Transverse colon (tissue), 4 donors: Measurements from ENCODE around the gene PHAF1. TPM values are rescaled to one million over a fixed set of nuclear protein-coding genes. Genes with fewer than 3 reads are reported as not detected.

Source experiments
- DNase-seq: peaks from one replicate; pipeline ENCODE4 v3.0.0-alpha.2; 2019
- H3K27ac ChIP-seq, 4 donors: fragments of 200-600 bp; sonication (generic); 2 replicates each; pipeline ENCODE4 v1.5.1; 2016 to 2018; ENCODE audit warnings: inconsistent platforms in 4 of 4
- H3K27me3 ChIP-seq: fragments of 200-600 bp; sonication (generic); 2 replicates; pipeline ENCODE4 v1.5.1; 2017; ENCODE audit warnings: inconsistent platforms
- H3K36me3 ChIP-seq, 4 donors: fragments of 200-600 bp; sonication (generic); 2 replicates each; pipeline ENCODE4 v1.5.1; 2017 to 2019; ENCODE audit warnings: inconsistent platforms in 4 of 4
- H3K4me1 ChIP-seq, 4 donors: fragments of 200-600 bp; sonication (generic); 2 replicates each; pipeline ENCODE4 v1.5.1; 2017 to 2020; ENCODE audit warnings: inconsistent platforms in 4 of 4
- H3K4me3 ChIP-seq, 4 donors: fragments of 200-600 bp; sonication (generic); 1 replicate in 1 of 4; 2 replicates in 3 of 4; pipeline versions ENCODE4 v1.5.1 to v1.6.1; 2017 to 2019; ENCODE audit warnings: inconsistent platforms in 4 of 4
- H3K9me3 ChIP-seq, 2 donors: fragments of 200-600 bp; sonication (generic); 2 replicates each; pipeline ENCODE4 v1.5.1; 2017 to 2019; ENCODE audit warnings: inconsistent platforms in 2 of 2
- EP300 ChIP-seq: sonication (generic); formaldehyde crosslinking; IDR thresholded peaks from one replicate; pipeline ENCODE4 v1.6.1; 2017; ENCODE audit warnings: antibody characterized with exemption, low read depth
- POLR2A ChIP-seq: fragments of 450-650 bp; IDR thresholded peaks from one replicate; pipeline ENCODE4 v1.6.1; 2016; ENCODE audit warnings: antibody characterized with exemption, mild to moderate bottlenecking, moderate library complexity
- POLR2AphosphoS5 ChIP-seq, 3 donors: sonication (generic); formaldehyde crosslinking; IDR thresholded peaks; one replicate each; pipeline ENCODE4 v1.6.1; 2016; ENCODE audit warnings: antibody characterized with exemption in 3 of 3
- WGBS, 2 donors: methylation state at CpG; one replicate each; pipeline ENCODE4 v1.1.5; 2018; ENCODE audit warnings: low coverage in 1 of 2; 5-methylcytosine and 5-hydroxymethylcytosine counted together
- in situ Hi-C, 4 donors: fragments of 200-750 bp; cut with MboI; loops; one replicate each; pipeline versions ENCODE4 v1.15.0 to v1.15.1; 2017; ENCODE audit warnings: low sequenced_read_pairs in 3 of 4, low pct_ligation_motif_present in 1 of 4, low pct_unique_long_range_greater_than_20kb in 1 of 4
- intact Hi-C: fragments of 100-400 bp; cut with DNase I; formaldehyde crosslinking; loops from one replicate; pipeline ENCODE4 v1.15.1; 2023; ENCODE audit warnings: low total_unique reads
- total RNA-seq, 4 donors: library from RNA; depleted of rRNA; stranded (reverse); fragments of >200 nt; gene quantifications; one replicate each; pipeline ENCODE4 v1.1.0, GENCODE V29; 2016
- TF ChIP-seq, protein P1 (sequence below), 5 experiments: fragments of 200-600 bp in 3 of 5; fragments of 450-650 bp in 2 of 5; sonication (generic) in 3 of 5; IDR thresholded peaks; 1 replicate in 2 of 5; 2 replicates in 3 of 5; pipeline ENCODE4 v1.5.1; 2016 to 2017; ENCODE audit warnings: antibody characterized with exemption in 5 of 5, inconsistent platforms in 3 of 5, mild to moderate bottlenecking in 2 of 5, moderate library complexity in 1 of 5

Gene PHAF1
- total RNA-seq, 4 donors from 2014 or later = 13.3 to 23.8 (median 17.7) TPM

- peaks cover 0 to 10% (median 0%) of the 10 kb centered on the region in 4 donors for H3K36me3 ChIP-seq
- no peak for DNase-seq
- H3K9me3 ChIP-seq = no peaks in the 10 kb centered on the region
- no peaks in the 10 kb centered on the region for H3K27me3 ChIP-seq
- in situ Hi-C loops (no loop called here), intact Hi-C loops (no loop called here)
- TF ChIP-seq POLR2A = no peak
- TF ChIP-seq, protein P1, sequence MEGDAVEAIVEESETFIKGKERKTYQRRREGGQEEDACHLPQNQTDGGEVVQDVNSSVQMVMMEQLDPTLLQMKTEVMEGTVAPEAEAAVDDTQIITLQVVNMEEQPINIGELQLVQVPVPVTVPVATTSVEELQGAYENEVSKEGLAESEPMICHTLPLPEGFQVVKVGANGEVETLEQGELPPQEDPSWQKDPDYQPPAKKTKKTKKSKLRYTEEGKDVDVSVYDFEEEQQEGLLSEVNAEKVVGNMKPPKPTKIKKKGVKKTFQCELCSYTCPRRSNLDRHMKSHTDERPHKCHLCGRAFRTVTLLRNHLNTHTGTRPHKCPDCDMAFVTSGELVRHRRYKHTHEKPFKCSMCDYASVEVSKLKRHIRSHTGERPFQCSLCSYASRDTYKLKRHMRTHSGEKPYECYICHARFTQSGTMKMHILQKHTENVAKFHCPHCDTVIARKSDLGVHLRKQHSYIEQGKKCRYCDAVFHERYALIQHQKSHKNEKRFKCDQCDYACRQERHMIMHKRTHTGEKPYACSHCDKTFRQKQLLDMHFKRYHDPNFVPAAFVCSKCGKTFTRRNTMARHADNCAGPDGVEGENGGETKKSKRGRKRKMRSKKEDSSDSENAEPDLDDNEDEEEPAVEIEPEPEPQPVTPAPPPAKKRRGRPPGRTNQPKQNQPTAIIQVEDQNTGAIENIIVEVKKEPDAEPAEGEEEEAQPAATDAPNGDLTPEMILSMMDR (IDR thresholded peaks at IDR 0.05) = no peak
- no peak for TF ChIP-seq POLR2AphosphoS5 (IDR thresholded peaks at IDR 0.05)
- no peak for TF ChIP-seq EP300
- no peak overlapping the region for H3K4me3 ChIP-seq
- no peak overlapping the region for H3K27ac ChIP-seq
- H3K4me1 ChIP-seq = peaks cover 0 to 3% (median 0%) of the 10 kb centered on the region in 4 donors
Observed at GRCh38 chr16:67086822-67087221, 22.9 kb upstream of the PHAF1 start.

- Histone ChIP-seq H3K4me3 (no peak overlapping the region), H3K9me3 (no peaks in the 10 kb centered on the region), H3K4me1 (peaks cover 0 to 3% (median 0%) of the 10 kb centered on the region in 4 donors), H3K27me3 (no peaks in the 10 kb centered on the region), H3K27ac (no peak overlapping the region), H3K36me3 (peaks cover 0 to 6% (median 0%) of the 10 kb centered on the region in 4 donors)
- in situ Hi-C loops (no loop called here), intact Hi-C loops (no loop called here)
- DNase-seq = no peak
- WGBS, 2 donors = 92 to 100% methylated on average over 1 of the region's 1 CpG
- TF ChIP-seq POLR2AphosphoS5 (IDR thresholded peaks at IDR 0.05) = no peak
- TF ChIP-seq, protein P1 (IDR thresholded peaks at IDR 0.05) = no peak
- TF ChIP-seq EP300 = no peak
- TF ChIP-seq POLR2A = no peak
Observed at GRCh38 chr16:67087291-67087690, 22.4 kb upstream of the PHAF1 start.

- in situ Hi-C loops (no loop called here), intact Hi-C loops (no loop called here)
- DNase-seq = no peak
- peaks cover 0 to 6% (median 0%) of the 10 kb centered on the region in 4 donors for H3K36me3 ChIP-seq
- H3K4me1 ChIP-seq = peaks cover 0 to 3% (median 0%) of the 10 kb centered on the region in 4 donors
- no peaks in the 10 kb centered on the region for H3K9me3 ChIP-seq
- TF ChIP-seq EP300 (no peak), POLR2A (no peak), POLR2AphosphoS5 (IDR thresholded peaks at IDR 0.05) (no peak)
- TF ChIP-seq, protein P1 (IDR thresholded peaks at IDR 0.05) = no peak
- H3K27ac ChIP-seq = no peak overlapping the region
- H3K27me3 ChIP-seq = no peaks in the 10 kb centered on the region
- no peak overlapping the region for H3K4me3 ChIP-seq
Observed at GRCh38 chr16:67087803-67088202, 21.9 kb upstream of the PHAF1 start.

DNA sequence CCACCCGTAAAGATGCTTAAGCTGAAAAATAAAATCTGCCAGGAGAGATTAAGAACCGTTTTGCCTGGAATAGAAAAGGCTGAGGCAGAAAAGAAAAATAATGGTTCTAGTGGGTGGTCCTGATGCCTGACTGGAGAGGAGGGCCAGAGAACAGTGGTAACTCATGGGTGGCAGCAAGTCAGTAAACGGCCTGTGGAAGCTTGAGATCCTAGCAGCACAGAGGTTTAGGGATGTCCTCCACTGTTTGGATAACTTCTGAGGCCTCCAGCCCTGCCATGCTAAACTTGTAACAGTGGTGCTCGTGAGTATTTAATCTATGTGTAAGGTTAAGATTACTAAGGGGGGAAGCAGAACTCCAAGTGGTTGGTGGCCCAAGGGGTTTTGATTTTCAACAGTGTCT, 21.2 kb upstream of the PHAF1 start:
- Histone ChIP-seq H3K27ac (no peak overlapping the region), H3K9me3 (no peaks in the 10 kb centered on the region), H3K4me3 (no peak overlapping the region), H3K4me1 (peaks cover 0 to 3% (median 0%) of the 10 kb centered on the region in 4 donors), H3K36me3 (no peaks in the 10 kb centered on the region), H3K27me3 (no peaks in the 10 kb centered on the region)
- 64 to 75% methylated on average over 3 to 4 of the region's 4 CpGs for WGBS, 2 donors
- DNase-seq = no peak
- in situ Hi-C loops = no loop called here
- TF ChIP-seq, protein P1 (IDR thresholded peaks at IDR 0.05) = no peak
- TF ChIP-seq POLR2AphosphoS5 (IDR thresholded peaks at IDR 0.05) = no peak
- TF ChIP-seq POLR2A = no peak
- no peak for TF ChIP-seq EP300
- intact Hi-C loops = no loop called here
